ENCODE results near the gene RGL3. TPM values are rescaled to one million over a fixed set of nuclear protein-coding genes. Genes with fewer than 3 reads are reported as not detected.
"Not testable (repeated sequence)": the region's sequence is repeated elsewhere in the genome, so short reads cannot be mapped to it uniquely, and the experiment has no call there.

Gene RGL3
- polyA plus RNA-seq, 1 of the 3 experiments (the other 2 are of a cell fraction) = 13.3 TPM

- Histone ChIP-seq H3K9me2 (no peaks in the 10 kb centered on the region), H3K79me2 (ENCODE audit: insufficient read depth) (peaks cover 23% of the 10 kb centered on the region), H3K9me3 (no peaks in the 10 kb centered on the region), H3K9ac (no peak overlapping the region), H4K20me1 (ENCODE audit: insufficient read depth) (no peaks in the 10 kb centered on the region), H3K4me3 (ENCODE audit: low read depth in 2 of 2, low read length in 1 of 2) (peak overlapping the region in 1 of 2 experiments; percentile 70; a peak in 2 of 4 replicates), H2AFZ (ENCODE audit: low read depth) (no peak overlapping the region), H3K4me2 (peak overlapping the region; percentile 79), H3K36me3 (replicated peaks in 1 of 2; ENCODE audit: control insufficient read depth in 1 of 2, insufficient read depth in 2 of 2, low read length in 1 of 2) (no peaks in the 10 kb centered on the region), H3F3A (replicated peaks; ENCODE audit: insufficient read depth) (peaks cover 35% of the 10 kb centered on the region), H3K27ac (ENCODE audit: low read depth in 2 of 2, low read length in 1 of 2) (no peak overlapping the region; a peak in 1 of 4 replicates), H3K27me3 (ENCODE audit: insufficient read depth) (no peaks in the 10 kb centered on the region), H3K4me1 (ENCODE audit: control insufficient read depth in 1 of 2, insufficient read depth in 2 of 2, low read depth in 1 of 2, low read length in 1 of 2) (peaks cover 16 to 24% of the 10 kb centered on the region in 2 experiments; a peak in 3 of 4 replicates)
- WGBS (ENCODE audit: low lambda C conversion rate) = 97% methylated on average over 7 of the region's 7 CpGs
- ChIA-PET CTCF (interaction anchor here (0.9 to 6.4 kb wide), 15 partner anchors 14 to 151 kb away, joined by 3 to 85 read pairs (median 18); partner anchors contain the start of genes ELAVL3, ODAD3, PRKCSH and RGL3), POLR2A (interaction anchor here (0.8 kb wide), 1 partner anchor 39 kb away, joined by 3 read pairs; no protein-coding TSS in a partner anchor)
- no peak for DNase-seq
- TF ChIP-seq TCF12 (IDR thresholded peaks at IDR 0.05) = no peak
- no peak for TF ChIP-seq NRF1 (IDR thresholded peaks at IDR 0.05; ENCODE audit: low read depth, low read length)
- no peak for TF ChIP-seq ZBTB33 (IDR thresholded peaks at IDR 0.05; ENCODE audit: borderline replicate concordance, low read depth)
- TF ChIP-seq, protein P1, sequence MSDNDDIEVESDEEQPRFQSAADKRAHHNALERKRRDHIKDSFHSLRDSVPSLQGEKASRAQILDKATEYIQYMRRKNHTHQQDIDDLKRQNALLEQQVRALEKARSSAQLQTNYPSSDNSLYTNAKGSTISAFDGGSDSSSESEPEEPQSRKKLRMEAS (IDR thresholded peaks at IDR 0.05; ENCODE audit: low read depth) = no peak
- no peak for TF ChIP-seq GATA2 (CRISPR knock-in tag; IDR thresholded peaks at IDR 0.05)
- no peak for TF ChIP-seq GABPA (IDR thresholded peaks at IDR 0.05; ENCODE audit: low read depth)
- no peak for TF ChIP-seq RFX5 (IDR thresholded peaks at IDR 0.05; ENCODE audit: low read length)
- no peak for TF ChIP-seq YY1 (IDR thresholded peaks at IDR 0.05; ENCODE audit: low read depth)
- no peak for TF ChIP-seq FOXM1 (IDR thresholded peaks at IDR 0.05; ENCODE audit: low read depth)
- no peak for TF ChIP-seq MEF2A (IDR thresholded peaks at IDR 0.05; ENCODE audit: borderline replicate concordance, low read depth)
- TF ChIP-seq, protein P2, sequence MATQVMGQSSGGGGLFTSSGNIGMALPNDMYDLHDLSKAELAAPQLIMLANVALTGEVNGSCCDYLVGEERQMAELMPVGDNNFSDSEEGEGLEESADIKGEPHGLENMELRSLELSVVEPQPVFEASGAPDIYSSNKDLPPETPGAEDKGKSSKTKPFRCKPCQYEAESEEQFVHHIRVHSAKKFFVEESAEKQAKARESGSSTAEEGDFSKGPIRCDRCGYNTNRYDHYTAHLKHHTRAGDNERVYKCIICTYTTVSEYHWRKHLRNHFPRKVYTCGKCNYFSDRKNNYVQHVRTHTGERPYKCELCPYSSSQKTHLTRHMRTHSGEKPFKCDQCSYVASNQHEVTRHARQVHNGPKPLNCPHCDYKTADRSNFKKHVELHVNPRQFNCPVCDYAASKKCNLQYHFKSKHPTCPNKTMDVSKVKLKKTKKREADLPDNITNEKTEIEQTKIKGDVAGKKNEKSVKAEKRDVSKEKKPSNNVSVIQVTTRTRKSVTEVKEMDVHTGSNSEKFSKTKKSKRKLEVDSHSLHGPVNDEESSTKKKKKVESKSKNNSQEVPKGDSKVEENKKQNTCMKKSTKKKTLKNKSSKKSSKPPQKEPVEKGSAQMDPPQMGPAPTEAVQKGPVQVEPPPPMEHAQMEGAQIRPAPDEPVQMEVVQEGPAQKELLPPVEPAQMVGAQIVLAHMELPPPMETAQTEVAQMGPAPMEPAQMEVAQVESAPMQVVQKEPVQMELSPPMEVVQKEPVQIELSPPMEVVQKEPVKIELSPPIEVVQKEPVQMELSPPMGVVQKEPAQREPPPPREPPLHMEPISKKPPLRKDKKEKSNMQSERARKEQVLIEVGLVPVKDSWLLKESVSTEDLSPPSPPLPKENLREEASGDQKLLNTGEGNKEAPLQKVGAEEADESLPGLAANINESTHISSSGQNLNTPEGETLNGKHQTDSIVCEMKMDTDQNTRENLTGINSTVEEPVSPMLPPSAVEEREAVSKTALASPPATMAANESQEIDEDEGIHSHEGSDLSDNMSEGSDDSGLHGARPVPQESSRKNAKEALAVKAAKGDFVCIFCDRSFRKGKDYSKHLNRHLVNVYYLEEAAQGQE (IDR thresholded peaks at IDR 0.05; ENCODE audit: low read depth, low read length) = no peak
- no peak for TF ChIP-seq TAF1 (IDR thresholded peaks at IDR 0.05; ENCODE audit: borderline replicate concordance, low read depth, low read length)
Measured at GRCh38 chr19:11379857-11380350, 39.2 kb downstream of the RGL3 start.

GRCh38 chr19:11379269-11379845 is 39.8 kb downstream of the RGL3 start:
- not testable (repeated sequence) for H3K4me2 ChIP-seq; H2AFZ ChIP-seq (ENCODE audit: low read depth); H3K4me3 ChIP-seq (ENCODE audit: low read depth in 2 of 2, low read length in 1 of 2); DNase-seq; H4K20me1 ChIP-seq (ENCODE audit: insufficient read depth); H3K9me3 ChIP-seq; H3K36me3 ChIP-seq (replicated peaks in 1 of 2; ENCODE audit: control insufficient read depth in 1 of 2, insufficient read depth in 2 of 2, low read length in 1 of 2); H3K9me2 ChIP-seq; H3K27me3 ChIP-seq (ENCODE audit: insufficient read depth); H3K9ac ChIP-seq
- Histone ChIP-seq H3K79me2 (ENCODE audit: insufficient read depth) (peaks cover 23% of the 10 kb centered on the region), H3K27ac (ENCODE audit: low read depth in 2 of 2, low read length in 1 of 2) (peak overlapping the region in 1 of 2 experiments; percentile 88; a peak in 2 of 4 replicates), H3F3A (replicated peaks; ENCODE audit: insufficient read depth) (peaks cover 33% of the 10 kb centered on the region), H3K4me1 (ENCODE audit: control insufficient read depth in 1 of 2, insufficient read depth in 2 of 2, low read depth in 1 of 2, low read length in 1 of 2) (peaks cover 16 to 24% of the 10 kb centered on the region in 2 experiments; a peak in 3 of 4 replicates)
- ChIA-PET CTCF (interaction anchor here (2.3 to 6.4 kb wide), 7 partner anchors 37 to 106 kb away, joined by 7 to 85 read pairs (median 51); partner anchors contain the start of genes ELAVL3, ODAD3, PRKCSH and RGL3), POLR2A (interaction anchor here (0.7 kb wide), 1 partner anchor 33 kb away, joined by 4 read pairs; the partner anchor contains the start of gene TMEM205)
- WGBS (ENCODE audit: low lambda C conversion rate) = 87% methylated on average over 12 of the region's 14 CpGs
